ENCODE measurements around the gene HS6ST2. TPM values are rescaled to one million over a fixed set of nuclear protein-coding genes. Genes with fewer than 3 reads are reported as not detected.

Gene HS6ST2
- total and polyA plus RNA-seq, 12 donors, result 0.13 to 1.2 (median 0.26) TPM; not detected in 3

- WGBS, 2 donors, result 78 to 81% methylated on average over 3 of the region's 3 CpGs
- ATAC-seq, result no peak
These were observed 42.1 kb downstream of the HS6ST2 start for GRCh38 chrX:132916349-132916748.

DNA sequence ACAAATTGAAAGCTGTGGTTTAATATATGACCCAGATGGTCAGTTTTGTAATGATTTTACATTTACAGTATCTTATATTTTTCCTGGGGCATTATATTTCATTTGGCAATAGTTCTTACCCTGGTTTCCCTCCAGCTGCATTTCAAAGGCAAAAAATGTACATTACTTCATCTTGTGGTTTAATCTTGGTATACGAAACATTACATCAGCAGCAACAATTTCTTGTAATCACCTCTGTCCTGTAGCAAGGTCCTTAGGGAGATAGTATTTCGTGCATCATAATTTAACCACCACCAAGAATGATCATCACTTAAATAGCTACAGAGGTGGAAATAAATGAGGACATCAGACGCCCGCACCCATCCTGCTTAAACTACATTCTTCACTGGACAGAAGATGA is 48.8 kb downstream of the HS6ST2 start:
- H3K27me3 ChIP-seq, result peaks cover 0 to 8% (median 0%) of the 10 kb centered on the region in 7 donors
- H3K27ac ChIP-seq, result no peak overlapping the region
- 70 to 72% methylated on average over 4 of the region's 4 CpGs for WGBS, 2 donors
- TF ChIP-seq, protein P1, sequence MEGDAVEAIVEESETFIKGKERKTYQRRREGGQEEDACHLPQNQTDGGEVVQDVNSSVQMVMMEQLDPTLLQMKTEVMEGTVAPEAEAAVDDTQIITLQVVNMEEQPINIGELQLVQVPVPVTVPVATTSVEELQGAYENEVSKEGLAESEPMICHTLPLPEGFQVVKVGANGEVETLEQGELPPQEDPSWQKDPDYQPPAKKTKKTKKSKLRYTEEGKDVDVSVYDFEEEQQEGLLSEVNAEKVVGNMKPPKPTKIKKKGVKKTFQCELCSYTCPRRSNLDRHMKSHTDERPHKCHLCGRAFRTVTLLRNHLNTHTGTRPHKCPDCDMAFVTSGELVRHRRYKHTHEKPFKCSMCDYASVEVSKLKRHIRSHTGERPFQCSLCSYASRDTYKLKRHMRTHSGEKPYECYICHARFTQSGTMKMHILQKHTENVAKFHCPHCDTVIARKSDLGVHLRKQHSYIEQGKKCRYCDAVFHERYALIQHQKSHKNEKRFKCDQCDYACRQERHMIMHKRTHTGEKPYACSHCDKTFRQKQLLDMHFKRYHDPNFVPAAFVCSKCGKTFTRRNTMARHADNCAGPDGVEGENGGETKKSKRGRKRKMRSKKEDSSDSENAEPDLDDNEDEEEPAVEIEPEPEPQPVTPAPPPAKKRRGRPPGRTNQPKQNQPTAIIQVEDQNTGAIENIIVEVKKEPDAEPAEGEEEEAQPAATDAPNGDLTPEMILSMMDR (IDR thresholded peaks at IDR 0.05), result no peak
- no peak for ATAC-seq
- no peaks in the 10 kb centered on the region for H3K4me1 ChIP-seq
- intact Hi-C loops (cut with DNase I), result no loop called here
- no peak overlapping the region for H3K4me3 ChIP-seq
- DNase-seq, result no peak
- no peaks in the 10 kb centered on the region for H3K36me3 ChIP-seq
- peaks cover 0 to 14% (median 0%) of the 10 kb centered on the region in 11 donors for H3K9me3 ChIP-seq

More at GRCh38 chrX:132916349-132916748, 42.1 kb downstream of the HS6ST2 start:
- peaks cover 0 to 27% (median 0%) of the 10 kb centered on the region in 7 donors for H3K27me3 ChIP-seq
- H3K27ac ChIP-seq, result no peak overlapping the region
- H3K4me3 ChIP-seq, result no peak overlapping the region
- DNase-seq, result no peak
- peaks cover 0 to 14% (median 0%) of the 10 kb centered on the region in 11 donors for H3K9me3 ChIP-seq
- TF ChIP-seq, protein P1 (IDR thresholded peaks at IDR 0.05), result no peak
- H3K4me1 ChIP-seq, result no peaks in the 10 kb centered on the region
- intact Hi-C loops (cut with DNase I), result no loop called here
- no peaks in the 10 kb centered on the region for H3K36me3 ChIP-seq

DNA sequence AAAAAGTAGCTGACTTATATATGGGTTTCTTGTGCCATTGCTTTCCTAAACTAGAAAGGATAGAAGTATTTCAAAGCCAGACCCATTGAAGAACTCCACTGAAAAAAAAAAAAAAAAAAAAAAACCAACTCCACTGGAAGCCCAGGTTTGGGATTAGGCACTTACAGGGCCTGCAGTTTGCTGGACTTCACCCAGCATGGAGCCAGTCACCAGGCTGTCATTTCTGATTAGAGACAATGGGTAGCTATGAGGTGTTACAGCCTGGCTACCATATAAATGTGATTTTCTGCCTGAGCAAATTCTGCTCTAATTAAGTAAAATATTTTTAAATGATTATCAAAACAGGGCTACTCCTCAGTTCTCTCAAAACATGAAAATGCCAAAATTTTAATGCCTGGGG is 49.5 kb downstream of the HS6ST2 start:
- TF ChIP-seq, protein P1 (IDR thresholded peaks at IDR 0.05), result no peak
- ATAC-seq, result no peak
- DNase-seq, result no peak
- H3K27ac ChIP-seq, result no peak overlapping the region
- H3K9me3 ChIP-seq, result peaks cover 0 to 13% (median 0%) of the 10 kb centered on the region in 11 donors
- intact Hi-C loops (cut with DNase I), result no loop called here
- no peaks in the 10 kb centered on the region for H3K36me3 ChIP-seq
- H3K4me1 ChIP-seq, result no peaks in the 10 kb centered on the region
- H3K4me3 ChIP-seq, result no peak overlapping the region
- H3K27me3 ChIP-seq, result peaks cover 0 to 14% (median 0%) of the 10 kb centered on the region in 7 donors

GRCh38 chrX:132900633-132901293 is 57.7 kb downstream of the HS6ST2 start:
- ATAC-seq (no peak), DNase-seq (no peak)
- H3K4me3 ChIP-seq, result no peak overlapping the region
- no peaks in the 10 kb centered on the region for H3K4me1 ChIP-seq
- no peak overlapping the region for H3K27ac ChIP-seq
- no peaks in the 10 kb centered on the region for H3K9me3 ChIP-seq
- intact Hi-C loops (cut with DNase I), result no loop called here
- 100% methylated on average over 1 of the region's 1 CpG for WGBS, 2 donors
- H3K27me3 ChIP-seq, result peaks cover 0 to 20% (median 0%) of the 10 kb centered on the region in 7 donors
- TF ChIP-seq, protein P1 (IDR thresholded peaks at IDR 0.05), result no peak
- no peaks in the 10 kb centered on the region for H3K36me3 ChIP-seq
